Endothelial cell of coronary artery (primary cell): Measurements from ENCODE around the gene HAL. TPM values are rescaled to one million over a fixed set of nuclear protein-coding genes. Genes with fewer than 3 reads are reported as not detected.

Experiments
- total RNA-seq: library from RNA; depleted of rRNA; stranded (reverse); fragments of >200 nt; gene quantifications from 2 replicates; pipeline ENCODE4 v1.2.3, GENCODE V29; 2014

HAL gene
- 0.19 and 0.54 TPM in 2 replicates for total RNA-seq

DNA sequence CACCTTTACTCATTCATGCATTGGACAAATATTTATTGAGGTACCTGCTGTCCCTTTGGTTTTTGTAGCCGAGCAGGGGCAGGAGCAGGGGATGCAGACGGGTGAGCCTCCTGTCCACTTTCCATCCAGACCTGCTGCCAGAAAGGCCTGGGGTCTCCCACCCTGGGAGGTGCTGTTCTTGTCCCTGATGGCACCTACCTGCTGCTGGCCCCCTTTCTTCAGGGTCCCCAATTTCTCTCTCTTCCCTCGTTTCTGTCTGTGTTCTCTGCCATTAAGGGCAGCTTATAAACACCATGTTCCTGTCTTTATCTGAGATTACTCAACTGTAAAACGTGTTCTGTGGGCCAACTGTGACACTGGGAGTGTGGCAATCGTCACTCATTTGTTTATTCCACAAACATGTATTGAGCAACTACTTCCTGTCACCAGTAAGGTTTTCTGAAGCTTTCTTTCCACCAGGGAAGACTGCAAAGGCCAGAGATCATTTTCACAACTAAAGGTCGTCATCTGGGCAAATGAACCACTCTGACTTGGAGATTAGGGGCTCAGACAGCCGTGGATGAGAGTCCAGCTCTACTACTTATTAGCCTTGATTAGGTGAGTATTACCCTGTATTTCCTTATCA is at the start of gene HAL:
Gene HAL, minus strand, starts transcription at position 311 of the 625 bp plus-strand sequence. CDS start 434 bp downstream, outside the sequence.

DNA sequence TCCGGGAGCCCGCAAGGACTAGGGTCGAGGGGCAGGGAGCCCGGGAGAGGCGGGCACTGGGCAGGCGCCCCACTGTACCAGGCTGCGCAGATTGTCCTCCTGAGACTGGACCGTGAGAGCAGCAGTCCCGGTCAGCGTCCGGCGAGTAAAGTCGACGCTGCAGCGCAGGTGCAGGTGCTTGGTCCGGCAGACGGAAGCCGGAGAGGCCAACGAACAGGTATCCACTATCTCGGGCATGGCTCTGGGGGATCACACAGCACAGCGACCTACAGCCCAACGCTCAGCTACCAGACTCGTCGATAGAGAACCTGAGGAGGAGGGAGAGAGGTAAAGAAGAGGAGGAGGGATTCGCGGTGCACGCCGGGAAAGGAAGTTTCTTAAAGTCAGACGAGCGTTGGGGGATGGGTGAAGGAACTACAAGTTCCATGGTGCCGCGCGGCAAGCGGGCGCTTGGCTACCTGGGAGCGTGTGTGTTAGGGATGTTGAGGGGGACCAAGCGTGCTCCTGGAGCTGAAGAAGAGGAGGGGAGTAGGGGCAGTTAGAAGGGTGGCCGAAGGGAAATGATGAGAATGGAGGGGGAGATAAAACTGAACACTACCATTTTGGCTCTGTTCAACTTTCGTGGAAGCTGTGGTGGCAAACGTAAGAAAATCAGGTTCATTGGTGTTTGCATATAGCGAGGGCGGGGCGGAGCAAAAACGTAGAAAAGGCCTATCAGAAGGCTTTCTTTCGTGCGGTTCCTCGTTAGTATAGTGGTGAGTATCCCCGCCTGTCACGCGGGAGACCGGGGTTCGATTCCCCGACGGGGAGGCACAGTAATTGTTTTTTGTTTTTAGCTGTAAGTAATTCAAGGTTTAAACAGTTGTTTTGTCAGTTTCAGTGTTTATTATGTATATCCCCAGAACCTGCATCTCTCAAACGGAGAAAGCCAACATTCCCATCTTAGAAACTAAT is 39.4 kb upstream of the HAL start, which contains the start of gene LTA4H:
Gene LTA4H, minus strand, starts transcription at position 305 of the 954 bp plus-strand sequence. Its CDS starts 68 bp downstream, at position 237.

GRCh38 chr12:95943330-95943842 is 52.8 kb downstream of the HAL start, which contains the start of gene AMDHD1:
Gene AMDHD1 (plus strand): TSS chr12:95943331. CDS start chr12:95943399, 68 bp downstream.

DNA sequence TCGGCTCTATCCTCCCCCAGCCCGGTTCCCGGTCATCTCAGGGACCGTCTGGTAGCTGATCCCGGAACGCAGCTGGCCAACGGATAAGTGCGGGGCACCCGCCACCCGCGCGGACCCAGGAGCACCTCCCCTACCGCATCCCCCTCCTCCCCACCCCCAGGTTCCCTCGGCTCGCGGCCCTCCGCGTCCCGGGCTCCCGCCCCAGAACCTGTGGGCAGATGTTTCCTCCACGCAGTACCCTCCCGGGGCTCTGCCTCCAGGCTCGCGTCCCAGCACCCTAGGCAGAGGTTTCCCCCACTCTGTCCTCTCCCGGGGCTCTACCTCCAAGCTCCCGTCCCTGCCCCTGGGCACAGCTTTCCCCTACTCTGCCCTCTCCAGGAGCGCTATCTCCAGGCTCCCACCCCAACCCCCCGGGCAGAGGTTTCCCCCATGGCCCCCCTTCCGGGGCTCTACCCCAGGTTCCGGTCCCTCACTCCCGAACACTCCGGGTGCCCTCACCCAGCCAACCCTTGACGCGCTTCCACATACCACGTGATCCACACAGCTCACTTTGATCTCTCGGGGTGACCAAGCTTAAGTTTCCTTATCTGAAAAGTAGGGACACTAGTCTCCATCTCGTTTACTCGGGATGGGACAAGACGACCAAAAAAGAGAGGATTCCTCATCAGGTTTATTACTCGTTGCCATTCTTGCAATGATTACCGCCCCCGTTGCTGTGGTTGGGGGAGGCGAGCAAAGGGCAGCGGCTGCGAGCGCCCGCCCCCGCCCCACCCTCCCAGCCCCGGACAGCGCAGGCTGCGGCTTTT is 53.4 kb downstream of the HAL start, which contains the start of gene CCDC38:
Gene CCDC38, minus strand, starts transcription at position 91 of the 806 bp plus-strand sequence. CDS start 6,105 bp downstream, outside the sequence.

Other genes starting within 250 kb of the HAL start
- 92.9 and 390 TPM in 2 replicates for gene NTN4, start 205.6 kb downstream of the HAL start, total RNA-seq
- 24.5 and 33.1 TPM in 2 replicates for gene SNRPF, start 137.4 kb downstream of the HAL start, total RNA-seq
- gene CCDC38, start 53.7 kb downstream of the HAL start, total RNA-seq: not detected in 2 replicates
- gene AMDHD1, start 53.0 kb downstream of the HAL start, total RNA-seq: 0.09 TPM in 1 of 2 replicates, not detected in the other
- gene LTA4H, start 39.2 kb upstream of the HAL start, total RNA-seq: 75.8 and 103 TPM in 2 replicates
- 29.3 and 32.9 TPM in 2 replicates for gene ELK3, start 198.0 kb upstream of the HAL start, total RNA-seq